SK-N-SH (cell line): Measurements from ENCODE around the gene VASH2. TPM values are rescaled to one million over a fixed set of nuclear protein-coding genes. Genes with fewer than 3 reads are reported as not detected.

ENCODE experiments used
- CTCF ChIA-PET: fragments of 300-600, 350-600 bp; formaldehyde crosslinking; extraction: SDS; loops from one replicate; lab custom pipeline; 2021; lab: Yijun Ruan, JAX
- POLR2A ChIA-PET: fragments of 350-600 bp; sonication (Branson Sonifier 250); formaldehyde crosslinking; extraction: SDS; loops from one replicate; lab custom pipeline; 2020; ENCODE audit warnings: antibody characterized with exemption, inconsistent platforms; lab: Yijun Ruan, JAX
- DNase-seq: peaks from one replicate; pipeline ENCODE4 v3.0.0; 2012
- H2AFZ ChIP-seq: fragments of 200-600 bp; sonication (generic); 2 replicates; pipeline ENCODE4 v1.8.1; 2016; ENCODE audit warnings: antibody characterized with exemption, mild to moderate bottlenecking, low read depth
- H3F3A ChIP-seq: fragments of 200-600 bp; sonication (generic); replicated peaks from 2 replicates; pipeline ENCODE3; 2016; ENCODE audit warnings: antibody characterized with exemption, mild to moderate bottlenecking; ENCODE audit not compliant: insufficient read depth
- H3K27ac ChIP-seq, 2 experiments: fragments of 200-500 bp in 1 of 2; fragments of 200-600 bp in 1 of 2; sonication (Bioruptor generic) in 1 of 2; sonication (generic), shearing (Covaris generic) in 1 of 2; 2 replicates each; pipeline versions ENCODE4 v1.5.1 to v1.6.1; 2014 to 2016; ENCODE audit warnings: low read depth in 2 of 2, inconsistent platforms in 1 of 2, low read length in 1 of 2, mild to moderate bottlenecking in 1 of 2, mixed read lengths in 1 of 2
- H3K27me3 ChIP-seq: fragments of 200-600 bp; sonication (generic), shearing (Covaris generic); 2 replicates; pipeline ENCODE4 v1.6.1; 2016; ENCODE audit warnings: mixed run types; ENCODE audit not compliant: insufficient read depth
- H3K36me3 ChIP-seq, 2 experiments: fragments of 200-500 bp in 1 of 2; fragments of 200-600 bp in 1 of 2; sonication (Bioruptor generic) in 1 of 2; sonication (generic) in 1 of 2; replicated peaks in 1 of 2; 2 replicates each; pipeline versions ENCODE3 to v1.5.1; 2014 to 2016; ENCODE audit warnings: low read length in 1 of 2, mild to moderate bottlenecking in 1 of 2; ENCODE audit not compliant: insufficient read depth in 2 of 2, control insufficient read depth in 1 of 2
- H3K4me1 ChIP-seq, 2 experiments: fragments of 200-500 bp in 1 of 2; fragments of 200-600 bp in 1 of 2; sonication (Bioruptor generic) in 1 of 2; sonication (generic), shearing (Covaris generic) in 1 of 2; 2 replicates each; pipeline versions ENCODE4 v1.5.1 to v1.6.1; 2014 to 2016; ENCODE audit warnings: low read depth in 1 of 2, low read length in 1 of 2, mixed run types in 1 of 2; ENCODE audit not compliant: insufficient read depth in 2 of 2, control insufficient read depth in 1 of 2
- H3K4me2 ChIP-seq: fragments of 200-600 bp; sonication (generic), shearing (Covaris generic); 2 replicates; pipeline ENCODE4 v1.6.1; 2017; ENCODE audit warnings: mixed run types
- H3K4me3 ChIP-seq, 2 experiments: fragments of 200-500 bp in 1 of 2; fragments of 200-600 bp in 1 of 2; sonication (Bioruptor generic) in 1 of 2; sonication (generic), shearing (Covaris generic) in 1 of 2; 2 replicates each; pipeline versions ENCODE4 v1.5.1 to v1.8.1; 2014 to 2016; ENCODE audit warnings: low read depth in 2 of 2, inconsistent platforms in 1 of 2, low read length in 1 of 2, mild to moderate bottlenecking in 1 of 2, mixed read lengths in 1 of 2, moderate library complexity in 1 of 2
- H3K79me2 ChIP-seq: fragments of 200-600 bp; sonication (generic); 2 replicates; pipeline ENCODE4 v1.8.1; 2017; ENCODE audit warnings: mild to moderate bottlenecking; ENCODE audit not compliant: insufficient read depth
- H3K9ac ChIP-seq: fragments of 200-600 bp; sonication (generic); 2 replicates; pipeline ENCODE4 v1.6.1; 2017; ENCODE audit warnings: mixed run types
- H3K9me2 ChIP-seq: fragments of 200-600 bp; sonication (generic); 2 replicates; pipeline ENCODE4 v1.6.1; 2017; ENCODE audit warnings: mixed run types
- H3K9me3 ChIP-seq: fragments of 200-600 bp; sonication (generic); 2 replicates; pipeline ENCODE4 v1.6.1; 2017; ENCODE audit warnings: mixed run types, mild to moderate bottlenecking, moderate library complexity
- H4K20me1 ChIP-seq: fragments of 200-600 bp; sonication (generic); 2 replicates; pipeline ENCODE4 v1.6.1; 2017; ENCODE audit warnings: mild to moderate bottlenecking, mixed run types; ENCODE audit not compliant: insufficient read depth
- ELF1 ChIP-seq: IDR thresholded peaks from 2 replicates; pipeline ENCODE4 v1.4.0; 2012
- EP300 ChIP-seq, 2 experiments: IDR thresholded peaks; 2 replicates each; pipeline versions ENCODE4 v1.4.0 to v1.6.1; 2012; ENCODE audit warnings: borderline replicate concordance in 1 of 2, low read depth in 1 of 2, low read length in 1 of 2
- EZH2phosphoT487 ChIP-seq: fragments of 200-600 bp; sonication (generic); IDR thresholded peaks from 2 replicates; pipeline ENCODE4 v1.6.1; 2017; ENCODE audit warnings: low read depth, mixed run types, mild to moderate bottlenecking, antibody characterized with exemption, moderate library complexity, borderline replicate concordance
- FOXM1 ChIP-seq: IDR thresholded peaks from 2 replicates; pipeline ENCODE4 v1.4.0; 2012; ENCODE audit warnings: low read depth, mild to moderate bottlenecking
- GABPA ChIP-seq: IDR thresholded peaks from 2 replicates; pipeline ENCODE4 v1.4.0; 2012; ENCODE audit warnings: low read depth, mild to moderate bottlenecking
- IRF3 ChIP-seq: fragments of 150-350 bp; IDR thresholded peaks from 2 replicates; pipeline ENCODE4 v1.6.1; 2016; ENCODE audit warnings: mild to moderate bottlenecking, low read depth, low read length
- MAX ChIP-seq: IDR thresholded peaks from 2 replicates; pipeline ENCODE4 v1.4.0; 2012; ENCODE audit warnings: low read depth
- MEF2A ChIP-seq: IDR thresholded peaks from 2 replicates; pipeline ENCODE4 v1.4.0; 2012; ENCODE audit warnings: low read depth, borderline replicate concordance
- NRF1 ChIP-seq: IDR thresholded peaks from 2 replicates; pipeline ENCODE4 v1.6.1; 2012; ENCODE audit warnings: low read depth, mild to moderate bottlenecking, low read length
- POLR2AphosphoS5 ChIP-seq: IDR thresholded peaks from 2 replicates; pipeline ENCODE4 v1.6.1; 2012; ENCODE audit warnings: low read depth, low read length
- RAD21 ChIP-seq: IDR thresholded peaks from 2 replicates; pipeline ENCODE4 v1.6.1; 2012; ENCODE audit warnings: mild to moderate bottlenecking, low read length
- RCOR1 ChIP-seq: fragments of 150-350 bp; IDR thresholded peaks from 2 replicates; pipeline ENCODE4 v1.6.1; 2017; ENCODE audit warnings: antibody characterized with exemption, low read length
- REST ChIP-seq: IDR thresholded peaks from 2 replicates; pipeline ENCODE4 v1.6.1; 2012; ENCODE audit warnings: mild to moderate bottlenecking, low read depth, low read length, moderate library complexity
- RFX5 ChIP-seq: IDR thresholded peaks from 2 replicates; pipeline ENCODE4 v1.6.1; 2012; ENCODE audit warnings: mild to moderate bottlenecking, improper control_type of control experiment, low read length
- SIN3A ChIP-seq: IDR thresholded peaks from 2 replicates; pipeline ENCODE4 v1.6.1; 2012; ENCODE audit warnings: low read depth, mild to moderate bottlenecking, low read length, moderate library complexity, borderline replicate concordance
- TCF12 ChIP-seq: IDR thresholded peaks from 2 replicates; pipeline ENCODE4 v1.4.0; 2012
- TEAD4 ChIP-seq: IDR thresholded peaks from 2 replicates; pipeline ENCODE4 v1.4.0; 2012; ENCODE audit warnings: mild to moderate bottlenecking, borderline replicate concordance; ENCODE audit not compliant: insufficient read depth
- USF1 ChIP-seq: IDR thresholded peaks from 2 replicates; pipeline ENCODE4 v1.4.0; 2012; ENCODE audit warnings: low read depth, borderline replicate concordance
- ZBTB33 ChIP-seq: IDR thresholded peaks from 2 replicates; pipeline ENCODE4 v1.4.0; 2012; ENCODE audit warnings: low read depth, borderline replicate concordance
- WGBS: methylation state at CpG from one replicate; pipeline ENCODE4 v1.1.6; 2017; ENCODE audit warnings: low lambda C conversion rate; 5-methylcytosine and 5-hydroxymethylcytosine counted together
- polyA plus RNA-seq, 3 experiments: library from polyadenylated mRNA; depleted of rRNA; stranded (reverse); fragments of >200 nt; gene quantifications; 2 replicates each; pipeline ENCODE4 v1.2.3, GENCODE V29; 2012
- TF ChIP-seq, protein P1 (sequence below): IDR thresholded peaks from 2 replicates; pipeline ENCODE4; 2012

The VASH2 gene
- polyA plus RNA-seq, 1 of the 3 experiments (the other 2 are of a cell fraction): 0.41 TPM

DNA sequence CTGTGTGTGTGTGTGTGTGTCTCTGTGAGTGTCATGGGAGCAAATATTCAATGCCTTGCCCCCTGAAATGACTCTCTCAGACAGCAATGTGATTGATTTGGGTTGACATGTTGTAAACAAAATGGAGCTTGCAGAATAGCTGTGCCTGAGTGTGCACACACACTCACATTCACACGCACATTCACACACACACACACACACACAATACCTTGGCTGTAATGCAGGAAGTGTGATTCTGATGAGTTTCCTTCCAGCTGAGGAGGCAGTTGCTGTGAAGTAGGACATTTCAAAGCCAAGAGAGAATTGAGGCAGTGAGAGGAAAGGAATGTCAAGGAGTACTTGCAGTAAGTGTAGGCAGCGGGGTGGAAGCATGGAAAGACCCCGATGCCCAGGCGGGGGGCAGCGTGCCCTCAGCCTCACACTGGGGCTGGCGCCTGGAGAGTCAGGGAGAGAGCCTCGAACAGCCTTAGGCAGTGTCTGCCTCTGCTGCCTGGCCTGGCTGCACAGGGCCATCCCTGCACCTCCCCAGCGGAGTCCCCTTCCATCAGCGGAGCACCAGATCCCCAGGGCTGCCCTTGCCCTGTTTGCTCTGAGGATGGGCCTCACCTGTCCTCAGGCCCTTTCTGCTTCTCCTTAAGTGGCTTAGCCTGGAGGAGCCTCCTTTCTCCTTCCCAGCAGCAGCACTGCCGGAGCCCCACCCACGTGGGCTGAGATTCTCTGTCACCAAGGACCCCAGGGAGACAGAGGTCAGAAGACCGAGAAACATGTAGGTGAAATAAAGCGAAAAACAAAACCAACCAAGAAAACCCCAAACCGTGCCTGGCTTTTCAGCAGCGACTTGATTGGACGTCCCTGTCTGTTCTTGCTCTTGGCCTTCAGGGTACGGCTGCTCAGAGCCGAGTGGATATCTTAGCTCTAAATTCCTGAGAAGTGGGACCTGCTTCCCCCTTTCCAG is 9.2 kb downstream of the VASH2 start:
- Histone ChIP-seq H3K9me2 (no peaks in the 10 kb centered on the region), H3K4me1 (no peaks in the 10 kb centered on the region), H3K4me2 (no peak overlapping the region), H3K9me3 (no peaks in the 10 kb centered on the region), H3F3A (no peaks in the 10 kb centered on the region), H3K36me3 (no peaks in the 10 kb centered on the region), H2AFZ (no peak overlapping the region), H3K79me2 (no peaks in the 10 kb centered on the region), H3K4me3 (no peak overlapping the region), H3K9ac (no peak overlapping the region), H4K20me1 (no peaks in the 10 kb centered on the region), H3K27ac (no peak overlapping the region), H3K27me3 (no peaks in the 10 kb centered on the region; the same call in 1 of the 2 replicates)
- CTCF ChIA-PET: interaction anchor here (1.0 kb wide), 1 partner anchor 36 kb away, joined by 4 read pairs; no protein-coding TSS in a partner anchor
- WGBS: 90% methylated on average over 15 of the region's 18 CpGs
- POLR2A ChIA-PET: no interaction called here
- DNase-seq: no peak
- TF ChIP-seq ELF1 (no peak), EP300 (IDR thresholded peaks at IDR 0.05; ENCODE audit: borderline replicate concordance in 1 of 2, low read depth in 1 of 2, low read length in 1 of 2) (no peak), EZH2phosphoT487 (no peak), RFX5 (no peak), ZBTB33 (no peak), FOXM1 (no peak), TCF12 (no peak), NRF1 (no peak), MAX (no peak), RCOR1 (no peak), POLR2AphosphoS5 (no peak), RAD21 (no peak), USF1 (no peak), SIN3A (no peak), TEAD4 (no peak), MEF2A (no peak), GABPA (no peak), IRF3 (no peak), REST (no peak)
- TF ChIP-seq, protein P1, sequence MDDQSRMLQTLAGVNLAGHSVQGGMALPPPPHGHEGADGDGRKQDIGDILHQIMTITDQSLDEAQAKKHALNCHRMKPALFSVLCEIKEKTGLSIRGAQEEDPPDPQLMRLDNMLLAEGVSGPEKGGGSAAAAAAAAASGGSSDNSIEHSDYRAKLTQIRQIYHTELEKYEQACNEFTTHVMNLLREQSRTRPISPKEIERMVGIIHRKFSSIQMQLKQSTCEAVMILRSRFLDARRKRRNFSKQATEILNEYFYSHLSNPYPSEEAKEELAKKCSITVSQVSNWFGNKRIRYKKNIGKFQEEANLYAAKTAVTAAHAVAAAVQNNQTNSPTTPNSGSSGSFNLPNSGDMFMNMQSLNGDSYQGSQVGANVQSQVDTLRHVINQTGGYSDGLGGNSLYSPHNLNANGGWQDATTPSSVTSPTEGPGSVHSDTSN: no peak
